CD4-positive, alpha-beta T cell treated with Interleukin-21 for 1 hour (primary cell): Measurements from ENCODE around the gene MRPL9.

Experiments
- DNase-seq: peaks from one replicate; pipeline ENCODE4 v3.0.0-alpha.2; 2020

The MRPL9 gene

DNA sequence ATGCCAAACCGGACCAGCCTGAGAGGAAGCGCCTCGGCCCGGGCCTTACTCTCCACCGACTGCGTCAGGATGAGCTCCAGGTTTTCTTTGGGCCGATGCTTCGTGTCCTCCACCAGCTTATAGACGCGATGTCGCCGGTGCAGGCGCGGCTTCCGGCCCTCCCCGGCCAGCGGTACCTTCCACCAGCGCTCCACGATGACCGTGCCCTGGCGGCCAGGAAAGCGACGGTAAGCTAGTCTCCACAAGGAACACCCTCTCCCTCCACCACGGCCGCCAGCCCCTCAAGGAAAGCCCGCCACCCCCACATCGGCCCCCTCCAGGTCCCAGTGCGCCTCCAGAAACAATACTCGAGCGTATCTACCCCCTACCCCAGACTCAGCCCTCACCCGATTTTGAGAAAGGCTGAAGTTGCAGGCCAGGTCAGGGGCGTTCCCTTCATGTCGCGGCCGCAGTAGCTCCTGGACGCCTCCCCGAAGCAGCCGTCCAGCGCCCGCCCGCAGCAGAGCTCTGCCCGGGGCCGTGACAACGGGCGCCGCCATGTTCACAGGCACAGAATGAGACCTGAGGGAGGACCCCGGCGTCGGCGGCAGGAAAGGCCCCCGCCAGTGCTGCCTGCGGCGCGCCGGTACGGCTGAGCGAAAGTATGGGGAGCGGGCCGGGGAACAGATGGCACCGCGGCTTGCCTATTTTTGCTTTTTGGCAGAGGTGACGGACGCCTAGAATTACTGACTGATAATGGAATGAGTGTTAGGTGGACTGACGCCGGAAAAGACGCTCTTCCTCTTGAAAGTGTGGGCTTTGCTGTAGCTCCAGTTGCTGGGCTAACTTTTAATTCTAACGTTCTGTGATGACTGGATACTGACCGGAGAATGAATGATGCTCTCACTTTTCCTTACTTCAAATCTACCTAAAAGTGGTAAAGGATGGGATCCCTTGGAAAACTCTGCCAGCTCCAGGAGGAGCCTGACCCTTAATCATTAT, at the start of gene MRPL9:
MRPL9 (minus strand) TSS at position 556 of the 981 bp plus-strand sequence; CDS start at position 539, 17 bp downstream.
- peak; percentile 87 for DNase-seq

GRCh38 chr1:151811181-151811580, 47.9 kb upstream of the MRPL9 start:
- DNase-seq = no peak

DNA sequence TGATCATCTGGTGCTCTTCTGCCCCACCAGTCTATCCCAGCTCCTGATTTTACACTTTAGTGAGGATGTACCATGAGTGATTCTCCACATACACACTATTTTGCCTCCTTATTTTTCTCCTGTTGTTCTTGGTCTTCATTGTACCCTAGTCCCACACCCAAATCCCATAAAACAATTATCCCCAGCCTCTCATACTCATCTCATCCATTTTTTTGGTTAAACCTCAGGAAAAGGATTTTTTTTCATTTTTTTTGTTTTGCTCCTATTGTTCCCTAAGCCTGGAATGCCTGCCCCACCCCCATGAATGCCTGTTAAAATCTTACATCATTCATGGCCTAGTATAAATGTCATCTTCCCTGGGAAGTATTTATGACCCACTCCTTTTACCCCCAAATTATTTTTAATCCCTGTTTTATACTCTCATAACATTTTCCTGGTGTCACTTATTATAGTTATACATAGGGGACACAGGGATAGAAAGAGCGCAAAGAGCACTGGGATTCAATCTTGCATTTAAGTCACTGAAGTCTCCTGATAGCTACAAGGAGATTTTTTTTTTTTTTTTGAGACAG, 46.8 kb upstream of the MRPL9 start:
- no peak for DNase-seq

DNA sequence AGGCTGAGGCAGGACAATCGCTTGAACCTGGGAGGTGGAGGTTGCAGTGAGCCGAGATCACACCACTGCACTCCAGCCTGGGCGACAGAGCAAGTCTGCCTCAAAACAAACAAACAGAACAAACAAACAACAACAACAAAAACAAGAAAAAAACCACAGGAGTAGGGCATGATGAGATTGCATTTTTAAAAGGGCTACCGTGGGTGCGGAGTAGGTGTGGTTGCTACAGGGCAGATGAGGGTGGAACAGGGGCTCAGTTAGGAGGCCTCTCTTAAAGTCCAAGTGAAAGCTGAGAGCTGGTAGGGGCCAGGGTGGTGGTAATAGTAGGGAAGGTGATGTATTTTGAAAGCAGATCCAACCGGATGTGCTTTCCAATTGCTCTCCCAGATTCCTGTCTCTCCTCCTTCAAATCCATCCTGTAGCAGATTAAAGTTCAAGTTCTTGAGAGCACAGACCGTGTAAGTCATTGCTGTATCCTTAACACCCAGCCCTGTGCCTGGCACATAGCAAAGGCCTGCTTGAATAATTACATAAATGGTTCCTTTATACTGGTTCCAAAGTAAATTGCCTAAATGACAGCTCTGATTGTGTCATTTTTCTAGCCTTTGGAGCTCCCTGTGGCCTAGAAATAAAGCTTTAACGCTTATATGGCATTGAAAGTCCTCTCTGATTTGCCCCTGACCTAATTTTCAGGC, 46.1 kb upstream of the MRPL9 start:
- DNase-seq = no peak

DNA sequence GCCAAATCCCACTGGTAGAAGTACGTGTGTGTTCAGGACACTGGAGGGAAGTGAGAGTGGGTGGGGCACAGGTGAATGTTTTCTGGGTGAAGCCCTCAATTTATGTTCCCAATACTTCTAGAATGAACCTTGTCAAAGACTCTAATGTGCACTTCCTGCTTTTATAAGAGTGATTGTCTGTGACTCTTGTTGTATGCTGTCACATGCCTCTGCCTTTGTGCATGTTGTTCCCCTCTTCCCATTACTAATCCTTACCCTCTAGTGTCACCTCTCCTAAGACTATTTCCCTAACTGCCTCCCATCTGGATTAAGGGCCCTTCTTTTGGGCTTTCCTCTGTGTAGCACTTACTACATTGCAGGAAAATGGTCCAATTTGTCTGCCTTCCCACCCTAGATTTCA, 44.5 kb upstream of the MRPL9 start:
- DNase-seq = no peak

- DNase-seq = no peak
Measured at GRCh38 chr1:151807131-151807530, 43.8 kb upstream of the MRPL9 start.

DNA sequence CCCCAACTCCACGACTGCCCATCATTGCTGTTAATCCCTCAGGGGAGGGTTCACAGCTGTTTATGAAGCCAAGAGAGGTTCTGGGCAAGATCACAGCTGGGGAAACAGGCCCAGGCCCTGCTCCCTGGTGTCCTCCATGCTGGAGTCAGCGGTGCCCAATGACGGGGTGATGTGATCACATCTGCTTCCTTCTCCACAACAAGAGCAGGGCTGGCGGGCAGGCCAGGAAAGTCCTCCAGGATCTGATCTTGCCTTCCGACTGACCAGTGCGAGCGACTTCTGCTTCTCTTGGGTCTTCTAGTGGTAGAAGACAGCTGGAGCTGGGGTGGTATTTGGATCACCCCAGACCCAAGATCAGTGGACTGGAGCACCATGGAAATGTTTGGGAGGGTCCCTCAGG, 42.9 kb upstream of the MRPL9 start:
- DNase-seq = no peak

- DNase-seq = no peak
Measured at GRCh38 chr1:151805066-151805820, 41.9 kb upstream of the MRPL9 start, which contains the start of gene LINGO4. TSS of gene LINGO4 (minus strand) at chr1:151805419. CDS start at chr1:151802704, 2,715 bp downstream.

- no peak for DNase-seq
Measured at GRCh38 chr1:151803915-151804314, 40.6 kb upstream of the MRPL9 start.

GRCh38 chr1:151803164-151803563, 39.9 kb upstream of the MRPL9 start:
- DNase-seq = no peak

GRCh38 chr1:151802372-151802771, 39.1 kb upstream of the MRPL9 start:
- DNase-seq = no peak

GRCh38 chr1:151801846-151802245, 38.5 kb upstream of the MRPL9 start:
- DNase-seq = no peak

DNA sequence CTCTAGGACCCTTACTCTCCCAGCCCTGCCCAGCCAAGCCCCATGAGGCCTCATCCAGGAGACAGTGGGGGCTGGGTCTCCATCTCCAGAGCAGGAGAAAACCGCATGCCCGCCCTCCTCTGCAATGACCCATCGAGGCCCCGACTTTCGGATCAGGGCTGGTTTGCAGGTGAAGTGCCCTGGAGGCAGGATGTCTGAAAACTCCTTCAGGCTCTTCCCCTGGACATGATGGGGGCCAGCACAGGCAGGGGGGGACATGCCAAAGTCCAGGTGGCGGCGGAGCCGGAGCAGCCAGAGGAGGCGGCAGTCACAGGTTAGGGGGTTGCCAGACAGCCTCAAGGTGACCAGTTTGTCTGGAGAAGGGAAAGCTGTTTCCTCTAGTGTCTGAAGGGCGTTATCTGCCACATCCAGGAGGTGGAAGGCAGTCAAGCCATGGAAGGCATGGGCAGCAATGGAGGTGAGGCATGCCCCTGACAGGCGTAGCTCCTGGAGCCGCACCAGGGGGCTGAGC, 38.1 kb upstream of the MRPL9 start:
- DNase-seq = no peak

DNA sequence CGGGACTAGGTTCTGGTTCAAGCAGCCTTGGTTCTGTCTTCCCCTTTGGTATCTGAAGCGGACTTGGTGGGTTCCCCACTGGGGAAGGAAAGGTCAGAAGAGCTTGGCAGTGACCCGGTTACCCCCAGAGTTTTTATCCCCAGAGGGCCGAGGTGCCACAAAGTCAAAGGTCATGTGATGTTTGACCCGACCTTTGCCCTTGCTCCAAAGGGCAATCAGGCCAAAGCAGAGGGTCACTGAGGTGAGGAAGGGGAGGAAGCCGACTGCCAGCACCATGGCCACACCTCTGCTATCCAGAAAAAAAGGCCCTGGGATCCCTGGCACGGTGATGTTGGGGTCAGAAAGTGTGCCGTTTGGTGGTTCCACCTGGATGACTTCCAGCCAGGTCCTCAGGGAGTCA, 37.5 kb upstream of the MRPL9 start:
- DNase-seq = no peak

- DNase-seq = no peak
Measured at GRCh38 chr1:151799179-151800022, 36.1 kb upstream of the MRPL9 start.

- no peak for DNase-seq
Measured at GRCh38 chr1:151798571-151798970, 35.3 kb upstream of the MRPL9 start.

GRCh38 chr1:151790940-151791651, 27.8 kb upstream of the MRPL9 start:
- no peak for DNase-seq

GRCh38 chr1:151790071-151790939, 27.0 kb upstream of the MRPL9 start, which contains the start of gene TDRKH:
TSS of gene TDRKH (minus strand) at chr1:151790500. CDS start at chr1:151783022, 7,478 bp downstream.
- peak; percentile 99 for DNase-seq

DNA sequence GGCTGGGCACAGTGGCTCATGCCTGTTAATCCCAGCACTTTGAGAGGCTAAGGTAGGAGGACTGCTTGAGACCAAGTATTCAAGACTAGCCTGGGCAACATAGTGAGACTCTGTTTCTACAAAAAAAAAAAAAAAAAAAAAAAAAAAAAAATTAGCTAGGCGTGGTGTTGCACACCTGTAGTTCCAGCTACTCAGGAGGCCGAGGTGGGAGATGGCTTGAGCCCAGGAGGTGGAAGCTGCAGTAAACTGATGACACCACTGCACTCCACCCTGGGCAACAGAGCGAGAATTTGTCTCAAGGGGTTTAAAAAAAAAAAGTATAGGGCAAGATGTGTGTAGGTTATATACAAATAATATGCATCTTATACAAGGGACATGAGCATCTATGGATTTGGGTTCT, 24.4 kb upstream of the MRPL9 start:
- DNase-seq = no peak

GRCh38 chr1:151783796-151784195, 20.5 kb upstream of the MRPL9 start:
- no peak for DNase-seq
